Inflammatory macrophage (primary cell): ENCODE results near the gene TECTA.
A peak's percentile ranks its signal among the peaks of the same experiment; 100 is the strongest.

Experiments used
- DNase-seq, 2 donors: peaks; one replicate each; pipeline ENCODE4 v3.0.0-alpha.2; 2020 to 2022

Gene TECTA

GRCh38 chr11:121191818-121192217 lies 90.8 kb downstream of the TECTA start:
- no peak for DNase-seq

GRCh38 chr11:121194731-121195596 lies 93.9 kb downstream of the TECTA start:
- peak; percentile 54 to 61 for DNase-seq

GRCh38 chr11:121198491-121198890 lies 97.4 kb downstream of the TECTA start:
- no peak for DNase-seq

- DNase-seq, result no peak
These were observed 98.5 kb downstream of the TECTA start for GRCh38 chr11:121199516-121199915.

- no peak for DNase-seq
These were observed 105.8 kb downstream of the TECTA start for GRCh38 chr11:121206810-121207209.

GRCh38 chr11:121207485-121208115 lies 106.6 kb downstream of the TECTA start:
- no peak for DNase-seq

- DNase-seq, result no peak
These were observed 109.5 kb downstream of the TECTA start for GRCh38 chr11:121210445-121211080.

GRCh38 chr11:121211626-121212025 lies 110.6 kb downstream of the TECTA start:
- no peak for DNase-seq

GRCh38 chr11:121212536-121213361 lies 111.7 kb downstream of the TECTA start:
- DNase-seq, result no peak

GRCh38 chr11:121213362-121213893 lies 112.4 kb downstream of the TECTA start:
- no peak for DNase-seq

GRCh38 chr11:121214861-121215260 lies 113.8 kb downstream of the TECTA start:
- no peak for DNase-seq

GRCh38 chr11:121221496-121222200 lies 120.6 kb downstream of the TECTA start:
- no peak for DNase-seq

GRCh38 chr11:121223161-121223560 lies 122.1 kb downstream of the TECTA start:
- DNase-seq, result no peak

- no peak for DNase-seq
These were observed 124.3 kb downstream of the TECTA start for GRCh38 chr11:121225382-121225781.

GRCh38 chr11:121226415-121227263 lies 125.6 kb downstream of the TECTA start:
- DNase-seq, result no peak

GRCh38 chr11:121228851-121229250 lies 127.8 kb downstream of the TECTA start:
- DNase-seq, result no peak

- DNase-seq, result no peak
These were observed 128.6 kb downstream of the TECTA start for GRCh38 chr11:121229495-121230215.

- no peak for DNase-seq
These were observed 130.7 kb downstream of the TECTA start for GRCh38 chr11:121231576-121232278.

- DNase-seq, result no peak
These were observed 134.0 kb downstream of the TECTA start for GRCh38 chr11:121235057-121235456.
